Mesenteric fat pad (tissue), 1 donor: ENCODE results near the gene AMOT. TPM values are rescaled to one million over a fixed set of nuclear protein-coding genes. Genes with fewer than 3 reads are reported as not detected.
"Not testable (repeated sequence)": the region's sequence is repeated elsewhere in the genome, so short reads cannot be mapped to it uniquely, and the experiment has no call there.

ENCODE experiments used
- DNase-seq: peaks from one replicate; pipeline ENCODE4 v3.0.0-alpha.2; 2020; ENCODE audit warnings: low spot score
- long read RNA-seq: library from polyadenylated mRNA; unstranded; transcript quantifications from one replicate; pipeline ENCODE4 v2.0.0, GENCODE V29; 2020
- total RNA-seq: library from RNA; stranded (reverse); fragmentation: NEBNext Ultra II Directional; extraction: Animal tissue kit (Norgen Biotek cat#: 25700); gene quantifications from one replicate; pipeline ENCODE4 v1.2.1, GENCODE V29; 2021
- donor health status: DM: yes; HTN: yes; CAD: no.

AMOT gene, protein sequence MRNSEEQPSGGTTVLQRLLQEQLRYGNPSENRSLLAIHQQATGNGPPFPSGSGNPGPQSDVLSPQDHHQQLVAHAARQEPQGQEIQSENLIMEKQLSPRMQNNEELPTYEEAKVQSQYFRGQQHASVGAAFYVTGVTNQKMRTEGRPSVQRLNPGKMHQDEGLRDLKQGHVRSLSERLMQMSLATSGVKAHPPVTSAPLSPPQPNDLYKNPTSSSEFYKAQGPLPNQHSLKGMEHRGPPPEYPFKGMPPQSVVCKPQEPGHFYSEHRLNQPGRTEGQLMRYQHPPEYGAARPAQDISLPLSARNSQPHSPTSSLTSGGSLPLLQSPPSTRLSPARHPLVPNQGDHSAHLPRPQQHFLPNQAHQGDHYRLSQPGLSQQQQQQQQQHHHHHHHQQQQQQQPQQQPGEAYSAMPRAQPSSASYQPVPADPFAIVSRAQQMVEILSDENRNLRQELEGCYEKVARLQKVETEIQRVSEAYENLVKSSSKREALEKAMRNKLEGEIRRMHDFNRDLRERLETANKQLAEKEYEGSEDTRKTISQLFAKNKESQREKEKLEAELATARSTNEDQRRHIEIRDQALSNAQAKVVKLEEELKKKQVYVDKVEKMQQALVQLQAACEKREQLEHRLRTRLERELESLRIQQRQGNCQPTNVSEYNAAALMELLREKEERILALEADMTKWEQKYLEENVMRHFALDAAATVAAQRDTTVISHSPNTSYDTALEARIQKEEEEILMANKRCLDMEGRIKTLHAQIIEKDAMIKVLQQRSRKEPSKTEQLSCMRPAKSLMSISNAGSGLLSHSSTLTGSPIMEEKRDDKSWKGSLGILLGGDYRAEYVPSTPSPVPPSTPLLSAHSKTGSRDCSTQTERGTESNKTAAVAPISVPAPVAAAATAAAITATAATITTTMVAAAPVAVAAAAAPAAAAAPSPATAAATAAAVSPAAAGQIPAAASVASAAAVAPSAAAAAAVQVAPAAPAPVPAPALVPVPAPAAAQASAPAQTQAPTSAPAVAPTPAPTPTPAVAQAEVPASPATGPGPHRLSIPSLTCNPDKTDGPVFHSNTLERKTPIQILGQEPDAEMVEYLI
- 3.8 TPM for total RNA-seq
- long read RNA-seq = 0 reads

DNA sequence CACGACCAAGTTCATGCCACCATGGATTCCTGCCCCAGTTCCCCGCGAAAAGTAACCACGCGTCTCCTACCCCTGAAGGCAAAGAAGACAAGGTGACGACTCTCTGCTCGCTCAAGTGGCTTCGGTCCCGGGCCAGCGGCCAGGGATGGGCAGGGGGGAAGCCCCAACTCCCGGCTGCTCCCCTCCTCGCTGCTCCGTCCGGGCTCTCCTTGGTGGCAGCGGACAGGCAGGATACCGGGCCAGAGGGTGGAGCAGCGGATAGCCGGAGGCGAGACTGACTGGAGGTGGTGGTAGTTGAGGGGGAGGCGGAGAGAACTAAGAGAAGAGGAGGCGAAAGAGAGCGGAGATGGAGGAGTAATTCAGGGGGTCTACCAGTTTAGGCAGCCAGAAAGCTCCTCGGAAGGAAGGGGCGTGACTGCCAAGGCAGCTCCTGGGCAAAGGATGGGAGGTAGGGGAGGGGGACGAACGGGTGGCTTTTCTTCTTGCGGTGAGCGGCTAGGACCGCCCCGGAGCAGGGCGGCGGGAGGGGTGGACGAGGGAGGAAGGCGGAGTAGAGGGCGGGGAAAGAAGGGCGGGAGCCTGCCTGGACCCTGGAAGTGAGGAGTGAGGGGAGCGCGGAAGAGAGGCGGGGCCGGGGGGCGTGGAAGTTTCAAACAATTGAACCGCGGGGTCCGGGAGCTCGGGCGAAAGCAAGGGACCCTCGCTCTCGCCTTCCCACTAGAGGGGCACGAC, at the start of gene AMOT:
AMOT (minus strand) TSS at position 450 of the 732 bp plus-strand sequence. CDS start 17,705 bp downstream, outside the sequence.
- DNase-seq = no peak

GRCh38 chrX:112889400-112889799, 48.8 kb upstream of the AMOT start:
- no peak for DNase-seq

GRCh38 chrX:112888916-112889315, 48.3 kb upstream of the AMOT start:
- DNase-seq = no peak

DNA sequence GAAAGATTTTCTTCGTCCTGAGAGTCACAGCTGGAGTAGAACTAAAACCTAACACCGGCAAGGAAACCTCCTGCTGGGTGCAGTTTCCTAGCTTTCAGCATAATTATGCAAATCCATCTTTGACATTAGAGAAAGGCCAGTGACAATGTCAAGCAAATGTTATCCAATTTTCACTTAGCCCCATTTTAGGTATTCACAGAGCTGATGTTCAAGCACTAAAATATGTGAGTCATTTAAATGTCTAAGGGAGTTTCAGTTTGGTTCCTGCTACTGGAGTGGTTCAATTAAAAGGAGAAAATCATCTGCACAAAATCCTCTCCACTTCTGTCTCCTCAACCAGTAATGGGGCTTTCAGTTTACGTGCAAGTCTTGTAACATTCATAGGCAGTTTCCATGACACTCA, 37.1 kb upstream of the AMOT start:
- DNase-seq = no peak

GRCh38 chrX:112874614-112875013, 34.0 kb upstream of the AMOT start:
- DNase-seq = no peak

GRCh38 chrX:112874175-112874574, 33.5 kb upstream of the AMOT start:
- no peak for DNase-seq

GRCh38 chrX:112868586-112868985, 28.0 kb upstream of the AMOT start:
- no peak for DNase-seq

- DNase-seq = no peak
These were observed 26.9 kb upstream of the AMOT start for GRCh38 chrX:112867570-112867969.

- DNase-seq = no peak
These were observed 25.5 kb upstream of the AMOT start for GRCh38 chrX:112866175-112866574.

DNA sequence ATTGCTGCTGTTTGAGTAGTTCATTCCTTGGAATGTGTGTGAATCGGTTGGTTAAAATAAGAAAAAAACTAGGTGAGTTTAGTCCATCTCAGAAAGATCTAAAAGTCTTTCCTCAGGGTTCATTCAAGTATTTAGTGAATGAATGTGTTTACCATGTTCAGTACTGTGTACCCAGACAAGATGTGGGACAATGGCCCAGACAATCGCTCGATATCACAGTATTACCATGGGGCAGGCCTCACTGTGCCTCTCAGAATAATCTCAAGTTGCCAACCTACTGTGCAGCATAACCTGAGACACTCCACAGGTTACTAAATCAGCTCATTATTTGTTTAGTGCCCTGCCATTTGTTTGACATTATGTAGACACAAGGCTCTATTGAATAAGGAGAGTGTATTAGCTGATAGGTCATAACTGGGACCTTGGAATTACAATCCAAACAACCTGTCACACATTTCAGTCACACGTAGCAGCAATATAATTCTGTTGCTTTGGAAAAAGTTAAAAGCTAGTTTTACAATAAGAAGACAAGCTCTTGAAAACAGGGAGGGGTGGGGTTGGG, 24.9 kb upstream of the AMOT start:
- DNase-seq = no peak

- no peak for DNase-seq
These were observed 23.2 kb upstream of the AMOT start for GRCh38 chrX:112863850-112864249.

DNA sequence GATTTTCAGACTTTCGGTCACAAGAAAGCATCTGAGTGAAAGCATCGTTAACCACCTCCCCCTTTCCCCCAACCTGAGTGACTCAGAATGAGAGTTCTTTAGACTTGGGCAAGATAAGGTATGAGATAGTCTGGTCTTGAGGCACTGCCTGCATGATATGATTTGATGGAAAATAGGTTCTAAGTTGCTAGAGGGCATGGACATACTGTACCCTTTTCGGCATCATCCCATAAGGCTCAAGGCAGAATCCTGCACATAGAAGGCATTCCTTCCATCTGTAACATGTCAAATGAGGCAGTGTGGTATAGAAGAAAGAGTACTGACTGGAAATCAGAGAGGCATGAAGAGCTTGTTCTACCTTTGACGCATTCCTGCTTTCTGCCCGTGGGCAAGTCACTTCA, 16.8 kb upstream of the AMOT start:
- DNase-seq = no peak

GRCh38 chrX:112854901-112855300, 14.3 kb upstream of the AMOT start:
- DNase-seq = not testable (repeated sequence)

DNA sequence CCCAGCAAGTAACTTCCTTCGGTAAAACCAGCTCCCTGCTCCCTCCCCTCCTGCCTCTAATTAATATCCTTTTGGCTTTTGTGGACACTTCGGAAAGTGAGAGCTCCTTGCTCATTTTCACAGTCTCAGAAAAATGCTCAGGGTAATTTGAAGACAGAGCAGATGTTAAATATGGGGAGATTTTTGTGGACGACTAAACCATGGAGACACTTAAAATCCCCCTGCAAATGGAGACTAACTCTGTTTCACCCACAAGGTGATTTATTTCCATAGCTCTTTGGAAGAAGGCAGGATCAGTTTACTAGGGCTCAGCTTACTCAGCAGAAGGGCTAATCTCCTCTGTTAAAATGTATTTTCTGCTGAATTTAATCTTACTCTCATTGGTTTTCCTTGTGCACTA, 12.2 kb upstream of the AMOT start:
- no peak for DNase-seq

- no peak for DNase-seq
These were observed 11.2 kb upstream of the AMOT start for GRCh38 chrX:112851806-112852205.

- no peak for DNase-seq
These were observed 10.6 kb upstream of the AMOT start for GRCh38 chrX:112851161-112851779.

GRCh38 chrX:112849016-112849415, 8.4 kb upstream of the AMOT start:
- DNase-seq = no peak

DNA sequence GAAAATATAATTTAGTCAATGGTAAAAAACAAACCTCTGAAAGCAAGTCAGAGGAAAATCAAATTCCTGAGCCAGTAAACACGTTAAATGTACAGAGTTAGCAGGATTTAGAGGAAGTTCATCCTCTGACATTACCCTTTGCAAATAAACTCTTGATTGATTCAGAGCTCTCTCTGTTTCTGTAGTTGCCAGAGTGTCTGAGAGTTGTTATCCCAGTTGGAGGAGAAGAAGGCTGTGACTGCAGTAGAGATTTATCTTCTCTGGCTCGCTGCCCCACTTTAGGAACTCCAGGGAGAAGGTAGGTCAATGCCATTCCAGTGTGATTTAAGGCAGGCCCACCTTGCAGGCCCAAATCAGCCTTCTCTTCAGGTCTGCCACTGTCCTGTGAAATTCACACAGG, 6.2 kb upstream of the AMOT start:
- no peak for DNase-seq

DNA sequence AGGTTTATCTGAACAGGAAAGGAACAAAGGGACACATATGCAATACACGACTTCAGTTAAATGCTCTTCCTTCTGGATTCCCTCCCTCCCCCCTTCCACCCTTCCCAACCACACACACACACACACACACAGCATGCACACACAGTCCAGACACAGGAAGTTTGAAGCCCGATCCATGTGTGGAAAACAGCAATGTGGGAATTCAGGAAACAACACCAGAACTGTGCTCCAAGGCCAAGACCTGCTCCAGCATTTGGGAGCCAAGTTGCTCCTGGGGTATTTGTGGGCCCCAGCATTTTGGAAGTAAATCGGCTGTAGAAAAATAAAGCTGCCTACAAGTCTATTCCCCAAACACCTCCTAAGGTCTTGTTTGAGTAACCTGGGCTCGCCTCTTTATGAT, 5.6 kb upstream of the AMOT start:
- DNase-seq = no peak

GRCh38 chrX:112844250-112844649, 3.6 kb upstream of the AMOT start:
- no peak for DNase-seq

GRCh38 chrX:112841820-112842157, 1.2 kb upstream of the AMOT start:
- DNase-seq = no peak
